ENCODE measurements around the gene VWDE.

- no peak for TF ChIP-seq EZH2 (IDR thresholded peaks at IDR 0.05; ENCODE audit: insufficient read depth, poor library complexity, severe bottlenecking)
- TF ChIP-seq EZH2phosphoT487 (IDR thresholded peaks at IDR 0.05; ENCODE audit: insufficient read depth, low read depth), result no peak
These were observed 29.9 kb downstream of the VWDE start for GRCh38 chr7:12373580-12374263.

All from GM23248 (cell line).